ENCODE measurements around the gene ANO2.

Gene ANO2

GRCh38 chr12:5808981-5809380 lies 136.1 kb downstream of the ANO2 start:
- no peak for DNase-seq

GRCh38 chr12:5807514-5808219 lies 137.4 kb downstream of the ANO2 start:
- no peak for DNase-seq

- no peak for DNase-seq
Observed at GRCh38 chr12:5807090-5807414, 138.0 kb downstream of the ANO2 start.

- no peak for DNase-seq
Observed at GRCh38 chr12:5806371-5807089, 138.5 kb downstream of the ANO2 start.

- DNase-seq: no peak
Observed at GRCh38 chr12:5803532-5803931, 141.5 kb downstream of the ANO2 start.

GRCh38 chr12:5798242-5799015 lies 146.6 kb downstream of the ANO2 start:
- DNase-seq: no peak

GRCh38 chr12:5797661-5798060 lies 147.4 kb downstream of the ANO2 start:
- no peak for DNase-seq

GRCh38 chr12:5796959-5797225 lies 148.2 kb downstream of the ANO2 start:
- DNase-seq: no peak

GRCh38 chr12:5796171-5796958 lies 148.7 kb downstream of the ANO2 start:
- DNase-seq: no peak

GRCh38 chr12:5794156-5794555 lies 150.9 kb downstream of the ANO2 start:
- no peak for DNase-seq

- DNase-seq: no peak
Observed at GRCh38 chr12:5792343-5792742, 152.7 kb downstream of the ANO2 start.

GRCh38 chr12:5789469-5789968 lies 155.5 kb downstream of the ANO2 start:
- no peak for DNase-seq

GRCh38 chr12:5787828-5788227 lies 157.2 kb downstream of the ANO2 start:
- DNase-seq: no peak

- DNase-seq: no peak
Observed at GRCh38 chr12:5785601-5786000, 159.5 kb downstream of the ANO2 start.

- no peak for DNase-seq
Observed at GRCh38 chr12:5784462-5785130, 160.5 kb downstream of the ANO2 start.

GRCh38 chr12:5783289-5783920 lies 161.7 kb downstream of the ANO2 start:
- no peak for DNase-seq

GRCh38 chr12:5780536-5780935 lies 164.5 kb downstream of the ANO2 start:
- no peak for DNase-seq

- DNase-seq: no peak
Observed at GRCh38 chr12:5779401-5779800, 165.7 kb downstream of the ANO2 start.

GRCh38 chr12:5778821-5779220 lies 166.2 kb downstream of the ANO2 start:
- no peak for DNase-seq

- no peak for DNase-seq
Observed at GRCh38 chr12:5777451-5777850, 167.6 kb downstream of the ANO2 start.

GRCh38 chr12:5776091-5776490 lies 169.0 kb downstream of the ANO2 start:
- no peak for DNase-seq

- DNase-seq: no peak
Observed at GRCh38 chr12:5773550-5773949, 171.5 kb downstream of the ANO2 start.

All from NCI-H446 treated with DMSO at 0.1 percent for 48 hours (cell line).